HFFc6 (cell line): Measurements from ENCODE around the gene LRRC18. TPM values are rescaled to one million over a fixed set of nuclear protein-coding genes. Genes with fewer than 3 reads are reported as not detected.

Source experiments
- DNase-seq: peaks from one replicate; pipeline ENCODE4 v3.0.0-alpha.2; 2018
- H3K27ac Mint-ChIP-seq: 2 replicates; pipeline ENCODE4 v1.8.0; 2020; ENCODE audit warnings: mild to moderate bottlenecking, mixed read lengths
- H3K27me3 Mint-ChIP-seq: 2 replicates; pipeline ENCODE4 v1.8.0; 2021; ENCODE audit warnings: mild to moderate bottlenecking, moderate library complexity, mixed read lengths; ENCODE audit not compliant: insufficient read depth
- H3K36me3 Mint-ChIP-seq: 2 replicates; pipeline ENCODE4 v1.8.0; 2021; ENCODE audit warnings: low read depth, mixed read lengths
- H3K4me1 Mint-ChIP-seq: 2 replicates; pipeline ENCODE4 v1.8.0; 2020; ENCODE audit warnings: low read depth, mixed read lengths
- H3K4me3 Mint-ChIP-seq: 2 replicates; pipeline ENCODE4 v1.8.0; 2020; ENCODE audit warnings: mild to moderate bottlenecking, moderate library complexity, mixed read lengths
- H3K9me3 Mint-ChIP-seq: 2 replicates; pipeline ENCODE4 v1.8.0; 2020; ENCODE audit warnings: mild to moderate bottlenecking, mixed read lengths
- CTCF ChIP-seq: fragments of 200-600 bp; sonication (generic); IDR thresholded peaks from 2 replicates; pipeline ENCODE4 v1.5.0; 2021; ENCODE audit warnings: antibody characterized with exemption, mild to moderate bottlenecking
- long read RNA-seq: library from polyadenylated mRNA; unstranded; transcript quantifications from one replicate; pipeline ENCODE4 v2.0.0, GENCODE V29; 2019
- total RNA-seq, 6 experiments: library from RNA; stranded (reverse); fragmentation: NEBNext Ultra II Directional; extraction: Animal tissue kit (Norgen Biotek cat#: 25700); gene quantifications; 2 replicates in 1 of 6; 3 replicates in 5 of 6; pipeline ENCODE4 v1.2.3, GENCODE V29; 2021

Gene LRRC18
- not detected for total RNA-seq
- long read RNA-seq = 0 reads

- Mint-ChIP-seq H3K9me3 (no peaks in the 10 kb centered on the region), H3K27ac (no peak within 1 kb of the TSS), H3K4me3 (no peak within 1 kb of the TSS), H3K4me1 (no peaks in the 10 kb centered on the region), H3K27me3 (peaks cover 36% of the 10 kb centered on the region), H3K36me3 (no peaks in the 10 kb centered on the region)
- DNase-seq = no peak
- TF ChIP-seq CTCF = no peak
Measured at GRCh38 chr10:48939790-48940325, at the start of gene LRRC18. Gene LRRC18 (minus strand): TSS chr10:48939840. CDS start chr10:48914155, 25,685 bp downstream.

- DNase-seq = no peak
- H3K27ac Mint-ChIP-seq = no peak overlapping the region
- H3K9me3 Mint-ChIP-seq = no peaks in the 10 kb centered on the region
- TF ChIP-seq CTCF = no peak
- H3K36me3 Mint-ChIP-seq = no peaks in the 10 kb centered on the region
- no peaks in the 10 kb centered on the region for H3K4me1 Mint-ChIP-seq
- peaks cover 25% of the 10 kb centered on the region for H3K27me3 Mint-ChIP-seq
- no peak overlapping the region for H3K4me3 Mint-ChIP-seq
Measured at GRCh38 chr10:48985621-48986158, 46.0 kb upstream of the LRRC18 start.

- H3K4me1 Mint-ChIP-seq = no peaks in the 10 kb centered on the region
- DNase-seq = no peak
- no peaks in the 10 kb centered on the region for H3K9me3 Mint-ChIP-seq
- H3K27me3 Mint-ChIP-seq = peaks cover 33% of the 10 kb centered on the region
- H3K27ac Mint-ChIP-seq = no peak overlapping the region
- H3K4me3 Mint-ChIP-seq = no peak overlapping the region
- H3K36me3 Mint-ChIP-seq = no peaks in the 10 kb centered on the region
- peak; percentile 27; the same call in 1 of the 2 replicates for TF ChIP-seq CTCF
Measured at GRCh38 chr10:48983648-48984351, 44.2 kb upstream of the LRRC18 start.

GRCh38 chr10:48982584-48982983 is 42.9 kb upstream of the LRRC18 start:
- TF ChIP-seq CTCF = no peak
- no peaks in the 10 kb centered on the region for H3K4me1 Mint-ChIP-seq
- H3K27ac Mint-ChIP-seq = no peak overlapping the region
- peaks cover 34% of the 10 kb centered on the region for H3K27me3 Mint-ChIP-seq
- H3K4me3 Mint-ChIP-seq = no peak overlapping the region
- no peaks in the 10 kb centered on the region for H3K9me3 Mint-ChIP-seq
- DNase-seq = no peak
- no peaks in the 10 kb centered on the region for H3K36me3 Mint-ChIP-seq

- Mint-ChIP-seq H3K9me3 (no peaks in the 10 kb centered on the region), H3K27ac (no peak overlapping the region), H3K27me3 (peaks cover 32% of the 10 kb centered on the region), H3K36me3 (no peaks in the 10 kb centered on the region), H3K4me3 (no peak overlapping the region), H3K4me1 (no peaks in the 10 kb centered on the region)
- TF ChIP-seq CTCF = peak; percentile 90
- peak; percentile 3 for DNase-seq
Measured at GRCh38 chr10:48981310-48981907, 41.8 kb upstream of the LRRC18 start.
